Measurements from ENCODE around the gene SSTR3. TPM values are rescaled to one million over a fixed set of nuclear protein-coding genes. Genes with fewer than 3 reads are reported as not detected.
"Not testable (repeated sequence)": the region's sequence is repeated elsewhere in the genome, so short reads cannot be mapped to it uniquely, and the experiment has no call there.

SSTR3 gene
- total and polyA plus RNA-seq, 4 experiments from 2014 or later, result 0.50 to 9.3 (median 4.8) TPM

- H3K4me3 Mint-ChIP-seq, result peak overlapping the region in 1 of 8 donors; percentile 6
- peak overlapping the region in 1 of 7 donors; percentile 37 for H3K27ac Mint-ChIP-seq
- H3K36me3 ChIP-seq (ENCODE audit: insufficient read depth, low read length), result no peaks in the 10 kb centered on the region
- intact Hi-C loops (cut with micrococcal nuclease), result no loop called here
- H3K27me3 ChIP-seq (ENCODE audit: insufficient read depth, low read length), result no peaks in the 10 kb centered on the region
- DNase-seq, result no peak
- H3K36me3 Mint-ChIP-seq, result no peaks in the 10 kb centered on the region
- no peaks in the 10 kb centered on the region for H3K9me3 ChIP-seq (ENCODE audit: control insufficient read depth in 1 of 2, low read length in 2 of 2)
- H3K4me3 ChIP-seq (ENCODE audit: low read length in 2 of 2), result no peak overlapping the region
- H3K9me3 Mint-ChIP-seq, result peaks cover 0 to 3% (median 0%) of the 10 kb centered on the region in 8 donors
- CTCF ChIA-PET (ENCODE audit: partially characterized antibody), result interaction anchor here (1.9 kb wide), 1 partner anchor 27 kb away, joined by 6 read pairs; no protein-coding TSS in a partner anchor
- H3K27ac ChIP-seq (ENCODE audit: low read depth, low read length), result no peak overlapping the region
- peaks cover 0 to 2% of the 10 kb centered on the region in 2 donors for H3K27me3 Mint-ChIP-seq
- peaks cover 33% of the 10 kb centered on the region for H3K4me1 ChIP-seq (ENCODE audit: insufficient read depth, low read length)
- POLR2A ChIA-PET (ENCODE audit: partially characterized antibody), result interaction anchor here (0.6 to 2.7 kb wide), 8 partner anchors 10 to 89 kb away, joined by 3 to 8 read pairs (median 3); partner anchors contain the start of gene IL2RB
- peaks cover 20 to 50% (median 33%) of the 10 kb centered on the region in 4 donors for H3K4me1 Mint-ChIP-seq
Measured at GRCh38 chr22:37172266-37173245, 39.7 kb downstream of the SSTR3 start.

DNA sequence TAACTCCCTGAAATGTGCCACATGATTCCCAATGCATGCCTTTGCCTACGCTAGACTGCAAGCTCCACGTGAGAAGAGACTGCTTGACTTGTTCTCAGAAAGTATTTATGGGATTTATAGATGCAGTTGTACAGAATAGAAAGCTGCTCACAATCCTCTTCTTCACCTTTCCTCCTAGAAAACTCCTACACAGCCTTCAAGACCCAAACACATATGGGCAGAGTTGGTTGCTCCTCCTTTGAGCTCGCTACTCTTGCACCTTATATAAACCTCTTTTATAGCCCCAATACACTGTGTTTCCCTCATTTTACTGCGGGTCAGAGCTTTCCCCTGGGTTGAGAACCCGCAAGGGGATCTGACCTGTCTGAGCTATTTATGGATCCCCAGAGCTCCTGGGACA is 40.6 kb downstream of the SSTR3 start:
- POLR2A ChIA-PET (ENCODE audit: partially characterized antibody), result interaction anchor here (0.7 to 2.7 kb wide), 4 partner anchors 12 to 90 kb away, joined by 3 to 8 read pairs (median 3); no protein-coding TSS in a partner anchor
- H3K36me3 ChIP-seq (ENCODE audit: insufficient read depth, low read length), result no peaks in the 10 kb centered on the region
- no peak overlapping the region for H3K4me3 Mint-ChIP-seq
- no peak for DNase-seq
- H3K9me3 Mint-ChIP-seq, result peaks cover 0 to 3% (median 0%) of the 10 kb centered on the region in 8 donors
- intact Hi-C loops (cut with micrococcal nuclease), result no loop called here
- H3K27ac Mint-ChIP-seq, result peak overlapping the region in 1 of 7 donors; percentile 9
- H3K27ac ChIP-seq (ENCODE audit: low read depth, low read length), result no peak overlapping the region
- CTCF ChIA-PET (ENCODE audit: partially characterized antibody), result interaction anchor here (1.9 kb wide), 1 partner anchor 28 kb away, joined by 6 read pairs; no protein-coding TSS in a partner anchor
- peaks cover 0 to 1% of the 10 kb centered on the region in 2 donors for H3K27me3 Mint-ChIP-seq
- H3K4me3 ChIP-seq (ENCODE audit: low read length in 2 of 2), result no peak overlapping the region
- H3K9me3 ChIP-seq (ENCODE audit: control insufficient read depth in 1 of 2, low read length in 2 of 2), result no peaks in the 10 kb centered on the region
- H3K4me1 ChIP-seq (ENCODE audit: insufficient read depth, low read length), result peaks cover 42% of the 10 kb centered on the region
- no peaks in the 10 kb centered on the region for H3K27me3 ChIP-seq (ENCODE audit: insufficient read depth, low read length)
- peaks cover 28 to 55% (median 39%) of the 10 kb centered on the region in 4 donors for H3K4me1 Mint-ChIP-seq
- H3K36me3 Mint-ChIP-seq, result no peaks in the 10 kb centered on the region

- H3K9me3 Mint-ChIP-seq; DNase-seq; H3K4me3 ChIP-seq (ENCODE audit: low read length in 2 of 2); H3K36me3 ChIP-seq (ENCODE audit: insufficient read depth, low read length); intact Hi-C loops (cut with micrococcal nuclease); H3K27me3 ChIP-seq (ENCODE audit: insufficient read depth, low read length); H3K9me3 ChIP-seq (ENCODE audit: control insufficient read depth in 1 of 2, low read length in 2 of 2); H3K27ac ChIP-seq (ENCODE audit: low read depth, low read length); H3K36me3 Mint-ChIP-seq; H3K27me3 Mint-ChIP-seq: not testable (repeated sequence)
- POLR2A ChIA-PET (ENCODE audit: partially characterized antibody), result interaction anchor here (0.9 to 2.7 kb wide), 9 partner anchors 13 to 91 kb away, joined by 3 to 8 read pairs (median 4); partner anchors contain the start of gene IL2RB
- Mint-ChIP-seq H3K4me1 (peaks cover 35 to 56% (median 43%) of the 10 kb centered on the region in 4 donors), H3K4me3 (peak overlapping the region in 1 of 8 donors; percentile 26), H3K27ac (peak overlapping the region in 5 of 7 donors; percentile 1 to 84 (median 36))
- CTCF ChIA-PET (ENCODE audit: partially characterized antibody), result interaction anchor here (0.7 to 1.5 kb wide), 7 partner anchors 9 to 90 kb away, joined by 3 to 5 read pairs (median 3); partner anchors contain the start of gene RAC2
- peaks cover 49% of the 10 kb centered on the region for H3K4me1 ChIP-seq (ENCODE audit: insufficient read depth, low read length)
Measured at GRCh38 chr22:37170689-37171405, 41.4 kb downstream of the SSTR3 start.

- peaks cover 0 to 3% (median 0%) of the 10 kb centered on the region in 8 donors for H3K9me3 Mint-ChIP-seq
- H3K36me3 Mint-ChIP-seq, result no peaks in the 10 kb centered on the region
- H3K27ac Mint-ChIP-seq, result peak overlapping the region in 6 of 7 donors; percentile 50 to 92 (median 82)
- peaks cover 56% of the 10 kb centered on the region for H3K4me1 ChIP-seq (ENCODE audit: insufficient read depth, low read length)
- H3K27me3 ChIP-seq (ENCODE audit: insufficient read depth, low read length), result no peaks in the 10 kb centered on the region
- DNase-seq, result no peak
- H3K4me1 Mint-ChIP-seq, result peaks cover 38 to 63% (median 47%) of the 10 kb centered on the region in 4 donors
- H3K27ac ChIP-seq (ENCODE audit: low read depth, low read length), result no peak overlapping the region
- H3K36me3 ChIP-seq (ENCODE audit: insufficient read depth, low read length), result no peaks in the 10 kb centered on the region
- no peaks in the 10 kb centered on the region for H3K9me3 ChIP-seq (ENCODE audit: control insufficient read depth in 1 of 2, low read length in 2 of 2)
- peak overlapping the region in 7 of 8 donors; percentile 35 to 64 (median 47) for H3K4me3 Mint-ChIP-seq
- H3K27me3 Mint-ChIP-seq, result no peaks in the 10 kb centered on the region
- ChIA-PET CTCF (ENCODE audit: partially characterized antibody) (interaction anchor here (0.6 to 1.5 kb wide), 8 partner anchors 10 to 90 kb away, joined by 3 to 5 read pairs (median 4); partner anchors contain the start of gene RAC2), POLR2A (ENCODE audit: partially characterized antibody) (interaction anchor here (0.8 to 1.2 kb wide), 8 partner anchors 14 to 91 kb away, joined by 4 to 7 read pairs (median 5); partner anchors contain the start of gene IL2RB)
- no peak overlapping the region for H3K4me3 ChIP-seq (ENCODE audit: low read length in 2 of 2)
- intact Hi-C loops (cut with micrococcal nuclease), result loop anchor here (5.0 kb wide), 1 partner anchor 72 kb away; the partner anchor contains the start of gene RAC2
Measured at GRCh38 chr22:37169947-37170688, 42.2 kb downstream of the SSTR3 start.

- Mint-ChIP-seq H3K4me1 (peaks cover 42 to 70% (median 54%) of the 10 kb centered on the region in 4 donors), H3K36me3 (peaks cover 0 to 2% of the 10 kb centered on the region in 2 donors), H3K27me3 (no peaks in the 10 kb centered on the region), H3K9me3 (no peaks in the 10 kb centered on the region), H3K4me3 (peak overlapping the region in 1 of 8 donors; percentile 25), H3K27ac (peak overlapping the region in 5 of 7 donors; percentile 47 to 84 (median 80))
- H3K4me1 ChIP-seq (ENCODE audit: insufficient read depth, low read length), result peaks cover 63% of the 10 kb centered on the region
- ChIA-PET CTCF (ENCODE audit: partially characterized antibody) (interaction anchor here (0.6 to 1.5 kb wide), 5 partner anchors 9 to 91 kb away, joined by 3 to 5 read pairs (median 3); partner anchors contain the start of gene RAC2), POLR2A (ENCODE audit: partially characterized antibody) (interaction anchor here (0.8 to 1.1 kb wide), 5 partner anchors 20 to 90 kb away, joined by 4 to 6 read pairs (median 4); partner anchors contain the start of gene IL2RB)
- H3K36me3 ChIP-seq (ENCODE audit: insufficient read depth, low read length), result no peaks in the 10 kb centered on the region
- intact Hi-C loops (cut with micrococcal nuclease), result loop anchor here (5.0 kb wide), 1 partner anchor 73 kb away; the partner anchor contains the start of gene RAC2
- no peaks in the 10 kb centered on the region for H3K27me3 ChIP-seq (ENCODE audit: insufficient read depth, low read length)
- no peak for DNase-seq
- no peak overlapping the region for H3K4me3 ChIP-seq (ENCODE audit: low read length in 2 of 2)
- no peak overlapping the region for H3K27ac ChIP-seq (ENCODE audit: low read depth, low read length)
- H3K9me3 ChIP-seq (ENCODE audit: control insufficient read depth in 1 of 2, low read length in 2 of 2), result no peaks in the 10 kb centered on the region
Measured at GRCh38 chr22:37169406-37169805, 42.9 kb downstream of the SSTR3 start.

Data from CD4-positive, alpha-beta memory T cell (primary cell).